CD4-positive, alpha-beta memory T cell (primary cell): Measurements from ENCODE around the gene SIK3. TPM values are rescaled to one million over a fixed set of nuclear protein-coding genes. Genes with fewer than 3 reads are reported as not detected.

ENCODE experiments used
- CTCF ChIA-PET: fragments of 350-600 bp; sonication (Branson Sonifier 250); formaldehyde crosslinking; loops from one replicate; lab custom pipeline; 2021; ENCODE audit warnings: inconsistent platforms; ENCODE audit not compliant: partially characterized antibody; lab: Charles Lee
- POLR2A ChIA-PET: fragments of 350-600 bp; sonication (Branson Sonifier 250); formaldehyde crosslinking; loops from one replicate; lab custom pipeline; 2021; ENCODE audit not compliant: partially characterized antibody; lab: Charles Lee
- DNase-seq, 5 donors: peaks; one replicate each; pipeline versions ENCODE4 v3.0.0 to v3.0.0-alpha.2; 2020 to 2022; ENCODE audit warnings: mixed read lengths in 1 of 5
- H3K27ac ChIP-seq: one replicate; pipeline ENCODE4 v1.7.0; 2013; ENCODE audit warnings: low read depth, low read length
- H3K27me3 ChIP-seq: 2 replicates; pipeline ENCODE4 v1.7.0; 2013; ENCODE audit warnings: mild to moderate bottlenecking, low read length, moderate library complexity; ENCODE audit not compliant: insufficient read depth
- H3K36me3 ChIP-seq: 2 replicates; pipeline ENCODE4 v1.7.0; 2013; ENCODE audit warnings: mild to moderate bottlenecking, low read length, moderate library complexity; ENCODE audit not compliant: insufficient read depth
- H3K4me1 ChIP-seq: 2 replicates; pipeline ENCODE4 v1.7.0; 2013; ENCODE audit warnings: mild to moderate bottlenecking, low read length, moderate library complexity; ENCODE audit not compliant: insufficient read depth
- H3K4me3 ChIP-seq, 2 donors: one replicate each; pipeline ENCODE4 v1.7.0; 2013; ENCODE audit warnings: low read length in 2 of 2, mild to moderate bottlenecking in 1 of 2
- H3K9me3 ChIP-seq, 2 donors: one replicate each; pipeline ENCODE4 v1.7.0; 2013; ENCODE audit warnings: low read length in 2 of 2, control low read depth in 1 of 2; ENCODE audit not compliant: control insufficient read depth in 1 of 2
- H3K27ac Mint-ChIP-seq, 7 donors: one replicate each; pipeline ENCODE4 v1.8.0; 2020 to 2021; ENCODE audit warnings: mixed read lengths in 7 of 7, mild to moderate bottlenecking in 6 of 7, inconsistent platforms in 3 of 7, moderate library complexity in 3 of 7
- H3K27me3 Mint-ChIP-seq, 2 donors: one replicate each; pipeline ENCODE4 v1.8.0; 2020 to 2021; ENCODE audit warnings: mixed read lengths in 2 of 2
- H3K36me3 Mint-ChIP-seq, 2 donors: one replicate each; pipeline ENCODE4 v1.8.0; 2020 to 2021; ENCODE audit warnings: mixed read lengths in 2 of 2, inconsistent platforms in 1 of 2, mild to moderate bottlenecking in 1 of 2
- H3K4me1 Mint-ChIP-seq, 4 donors: one replicate each; pipeline ENCODE4 v1.8.0; 2020 to 2021; ENCODE audit warnings: mixed read lengths in 4 of 4, mild to moderate bottlenecking in 1 of 4
- H3K4me3 Mint-ChIP-seq, 8 donors: one replicate each; pipeline ENCODE4 v1.8.0; 2020 to 2021; ENCODE audit warnings: mixed read lengths in 8 of 8, mild to moderate bottlenecking in 7 of 8, moderate library complexity in 6 of 8, inconsistent platforms in 3 of 8
- H3K9me3 Mint-ChIP-seq, 8 donors: one replicate each; pipeline ENCODE4 v1.8.0; 2020 to 2021; ENCODE audit warnings: mixed read lengths in 8 of 8, mild to moderate bottlenecking in 5 of 8, inconsistent platforms in 3 of 8, moderate library complexity in 1 of 8
- intact Hi-C: fragments of 100-400 bp; cut with micrococcal nuclease; formaldehyde crosslinking; loops from one replicate; pipeline ENCODE4 v1.15.1; 2023
- polyA plus RNA-seq, 2 donors: library from polyadenylated mRNA; unstranded; fragments of 300-500 nt; fragmentation: Illumina TruSeq; gene quantifications; one replicate each; pipeline ENCODE4 v1.2.3, GENCODE V29; 2021
- total RNA-seq, 2 experiments: library from RNA; stranded (reverse); gene quantifications; one replicate each; pipeline ENCODE4 v1.2.3, GENCODE V29; 2021

The SIK3 gene
- total and polyA plus RNA-seq, 4 experiments from 2014 or later: 9.7 to 97.5 (median 62.5) TPM

DNA sequence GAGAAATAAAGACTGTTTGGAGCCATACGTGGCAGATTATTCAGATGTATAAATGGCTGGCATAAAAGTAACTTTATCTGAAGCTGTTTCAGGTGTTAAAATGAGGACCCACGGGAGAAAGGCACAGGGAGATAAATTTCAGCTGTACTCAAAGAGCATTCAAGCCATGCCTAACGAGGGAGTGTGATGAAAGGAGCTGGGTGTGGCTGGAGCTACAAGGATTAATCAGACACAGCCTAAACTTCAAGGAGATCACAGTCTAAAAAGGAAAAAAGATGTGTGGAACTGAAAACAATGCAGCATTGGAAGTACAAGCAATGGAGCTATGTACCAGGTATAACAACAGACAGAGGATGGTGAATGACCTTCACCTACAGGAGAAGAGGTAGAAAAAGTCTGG, 140.0 kb downstream of the SIK3 start:
- peaks cover 46 to 88% (median 67%) of the 10 kb centered on the region in 4 donors for H3K4me1 Mint-ChIP-seq
- peaks cover 22 to 29% of the 10 kb centered on the region in 2 donors for H3K36me3 Mint-ChIP-seq
- Histone ChIP-seq H3K27me3 (no peaks in the 10 kb centered on the region), H3K36me3 (peaks cover 3% of the 10 kb centered on the region), H3K4me1 (peaks cover 66% of the 10 kb centered on the region), H3K4me3 (no peak overlapping the region), H3K27ac (no peak overlapping the region), H3K9me3 (no peaks in the 10 kb centered on the region)
- DNase-seq: no peak
- no peaks in the 10 kb centered on the region for H3K9me3 Mint-ChIP-seq
- ChIA-PET CTCF (interaction anchor here (1.1 to 2.5 kb wide), 7 partner anchors 14 to 148 kb away, joined by 3 to 10 read pairs (median 5); no protein-coding TSS in a partner anchor), POLR2A (interaction anchor here (0.9 to 1.6 kb wide), 4 partner anchors 29 to 140 kb away, joined by 3 to 5 read pairs (median 4); partner anchors contain the start of gene SIK3)
- intact Hi-C loops: no loop called here
- H3K27me3 Mint-ChIP-seq: no peaks in the 10 kb centered on the region
- peak overlapping the region; percentile 7 to 80 (median 66) for H3K27ac Mint-ChIP-seq
- H3K4me3 Mint-ChIP-seq: peak overlapping the region in 2 of 8 donors; percentile 3 to 27

DNA sequence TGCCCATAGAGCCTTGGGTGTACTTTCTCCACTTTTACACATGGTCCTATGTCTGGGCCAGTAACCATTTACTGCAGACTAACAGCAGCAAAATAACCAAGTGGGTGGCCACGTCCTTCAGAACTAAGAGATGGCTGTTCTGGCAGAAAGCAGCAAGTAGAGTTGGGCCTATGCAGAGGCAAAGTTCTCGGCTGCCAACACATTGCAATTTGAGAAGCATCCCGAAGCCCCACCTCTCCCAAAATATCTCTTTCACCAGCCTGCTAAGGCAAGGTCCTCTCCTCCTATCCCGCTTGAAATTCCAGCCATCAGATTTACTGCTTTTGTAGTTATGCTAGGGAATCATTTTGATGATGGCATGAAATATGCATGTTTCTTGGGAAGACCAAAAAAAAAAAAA, 142.3 kb downstream of the SIK3 start:
- Histone ChIP-seq H3K4me3 (no peak overlapping the region), H3K9me3 (no peaks in the 10 kb centered on the region), H3K27ac (peak overlapping the region; percentile 47), H3K4me1 (peaks cover 66% of the 10 kb centered on the region), H3K27me3 (no peaks in the 10 kb centered on the region), H3K36me3 (peaks cover 3% of the 10 kb centered on the region)
- Mint-ChIP-seq H3K4me3 (peak overlapping the region in 7 of 8 donors; percentile 21 to 75 (median 55)), H3K27me3 (no peaks in the 10 kb centered on the region), H3K9me3 (no peaks in the 10 kb centered on the region), H3K36me3 (peaks cover 24 to 40% of the 10 kb centered on the region in 2 donors), H3K27ac (peak overlapping the region; percentile 83 to 92 (median 88)), H3K4me1 (peaks cover 44 to 82% (median 65%) of the 10 kb centered on the region in 4 donors)
- CTCF ChIA-PET: interaction anchor here (0.9 to 1.7 kb wide), 6 partner anchors 8 to 144 kb away, joined by 3 to 9 read pairs (median 4); no protein-coding TSS in a partner anchor
- POLR2A ChIA-PET: interaction anchor here (0.6 to 1.3 kb wide), 5 partner anchors 14 to 142 kb away, joined by 4 to 21 read pairs (median 5); partner anchors contain the start of gene SIK3
- intact Hi-C loops: loop anchor here (2.0 kb wide), 1 partner anchor 25 kb away; no protein-coding TSS in a partner anchor
- DNase-seq: no peak

DNA sequence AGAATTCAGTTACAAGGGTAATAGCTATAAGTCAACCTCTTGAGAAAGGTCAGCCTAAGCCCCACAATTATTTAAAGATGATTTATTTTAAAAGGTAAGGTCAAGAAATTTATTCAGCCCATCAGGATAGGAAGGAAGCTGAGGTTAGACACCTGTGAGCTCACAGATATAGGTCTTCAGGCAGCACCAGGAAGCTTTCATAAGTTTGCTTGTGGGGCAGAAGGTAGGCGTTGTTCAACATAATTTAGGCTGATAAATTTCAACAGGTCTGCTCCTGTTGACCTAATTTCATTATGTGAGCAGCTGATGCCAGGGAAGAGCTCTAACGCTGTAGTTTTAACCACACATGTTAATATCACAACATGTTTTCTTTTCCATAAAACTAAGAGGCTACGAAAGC, 142.7 kb downstream of the SIK3 start:
- H3K4me1 ChIP-seq: peaks cover 66% of the 10 kb centered on the region
- H3K27me3 ChIP-seq: no peaks in the 10 kb centered on the region
- H3K36me3 ChIP-seq: peaks cover 4% of the 10 kb centered on the region
- Mint-ChIP-seq H3K27me3 (no peaks in the 10 kb centered on the region), H3K27ac (peak overlapping the region; percentile 83 to 92 (median 88)), H3K4me3 (peak overlapping the region in 7 of 8 donors; percentile 35 to 75 (median 55)), H3K4me1 (peaks cover 40 to 78% (median 61%) of the 10 kb centered on the region in 4 donors), H3K9me3 (no peaks in the 10 kb centered on the region), H3K36me3 (peaks cover 28 to 44% of the 10 kb centered on the region in 2 donors)
- H3K9me3 ChIP-seq: no peaks in the 10 kb centered on the region
- H3K27ac ChIP-seq: peak overlapping the region; percentile 47
- CTCF ChIA-PET: interaction anchor here (0.9 to 1.7 kb wide), 6 partner anchors 9 to 145 kb away, joined by 3 to 9 read pairs (median 4); no protein-coding TSS in a partner anchor
- intact Hi-C loops: loop anchor here (2.0 kb wide), 1 partner anchor 25 kb away; no protein-coding TSS in a partner anchor
- POLR2A ChIA-PET: interaction anchor here (0.6 to 1.3 kb wide), 5 partner anchors 14 to 142 kb away, joined by 4 to 21 read pairs (median 5); partner anchors contain the start of gene SIK3
- peak in 4 of 5 donors; percentile 24 to 35 (median 30) for DNase-seq
- H3K4me3 ChIP-seq: no peak overlapping the region

DNA sequence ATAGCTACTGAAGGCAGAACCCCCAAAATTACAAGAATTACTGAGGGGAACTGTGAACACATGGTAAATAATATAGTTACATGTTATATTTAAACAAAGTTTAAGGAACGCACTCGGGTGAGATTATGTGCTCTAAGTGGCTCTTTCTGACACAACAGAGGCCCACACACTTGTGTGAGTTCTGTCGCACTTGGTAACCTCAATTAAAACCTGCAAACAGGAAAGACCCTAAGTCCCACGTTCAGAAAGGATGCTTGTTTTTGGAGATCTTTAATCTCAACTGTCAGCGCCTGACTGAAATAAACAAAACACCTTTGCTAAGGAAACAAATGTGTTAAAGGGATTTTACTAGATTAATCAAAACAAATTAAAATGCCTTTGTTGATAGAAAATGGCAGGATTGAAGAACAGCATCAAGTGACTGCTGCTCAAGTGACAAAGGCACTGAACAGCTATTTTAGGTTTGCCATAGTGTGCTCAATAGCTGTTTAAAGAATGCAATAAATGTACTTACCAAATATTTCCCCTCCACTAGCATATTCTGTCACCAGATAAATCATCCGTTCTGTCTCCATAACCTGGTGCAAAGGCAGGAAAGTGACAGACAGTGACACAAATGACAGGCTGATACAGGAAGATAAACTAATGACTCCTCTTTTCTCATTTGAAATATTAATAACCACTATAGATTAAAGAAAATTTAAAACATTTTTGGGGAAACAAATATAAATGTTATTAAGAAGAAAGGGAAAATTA, 144.5 kb downstream of the SIK3 start:
- Histone ChIP-seq H3K27ac (no peak overlapping the region), H3K36me3 (peaks cover 14% of the 10 kb centered on the region), H3K27me3 (no peaks in the 10 kb centered on the region), H3K4me1 (peaks cover 56% of the 10 kb centered on the region), H3K9me3 (no peaks in the 10 kb centered on the region), H3K4me3 (no peak overlapping the region)
- intact Hi-C loops: loop anchor here (2.0 kb wide), 1 partner anchor 23 kb away; no protein-coding TSS in a partner anchor
- H3K4me1 Mint-ChIP-seq: peaks cover 35 to 74% (median 56%) of the 10 kb centered on the region in 4 donors
- no peaks in the 10 kb centered on the region for H3K27me3 Mint-ChIP-seq
- ChIA-PET CTCF (interaction anchor here (1.0 kb wide), 1 partner anchor 28 kb away, joined by 3 read pairs; no protein-coding TSS in a partner anchor), POLR2A (no interaction called here)
- DNase-seq: peak; percentile 14 to 45 (median 36)
- H3K9me3 Mint-ChIP-seq: no peaks in the 10 kb centered on the region
- peaks cover 41 to 58% of the 10 kb centered on the region in 2 donors for H3K36me3 Mint-ChIP-seq
- peak overlapping the region in 5 of 7 donors; percentile 43 to 75 (median 68) for H3K27ac Mint-ChIP-seq
- peak overlapping the region in 5 of 8 donors; percentile 18 to 64 (median 43) for H3K4me3 Mint-ChIP-seq

DNA sequence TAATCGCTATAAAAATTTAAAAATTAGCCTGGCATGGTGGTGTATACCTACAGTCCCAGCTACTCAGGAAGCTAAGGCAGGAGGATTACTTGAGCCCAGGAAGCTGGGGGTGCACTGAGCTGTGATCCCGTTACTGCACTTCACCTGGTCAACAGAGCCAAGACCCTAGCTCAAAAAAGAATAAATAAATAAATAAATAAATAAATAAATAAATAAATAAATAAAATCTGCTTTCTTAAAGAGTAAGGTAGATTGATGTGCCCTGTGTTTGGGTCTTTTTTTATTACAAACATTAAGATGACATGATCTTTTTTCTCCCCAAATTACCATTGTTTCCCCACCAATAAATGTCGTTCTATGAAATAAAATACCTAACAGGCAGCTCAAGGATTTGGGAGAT, 146.5 kb downstream of the SIK3 start:
- Histone ChIP-seq H3K27me3 (no peaks in the 10 kb centered on the region), H3K36me3 (peaks cover 14% of the 10 kb centered on the region), H3K4me1 (peaks cover 38% of the 10 kb centered on the region), H3K4me3 (no peak overlapping the region), H3K9me3 (no peaks in the 10 kb centered on the region), H3K27ac (no peak overlapping the region)
- POLR2A ChIA-PET: interaction anchor here (0.6 to 1.2 kb wide), 3 partner anchors 15 to 22 kb away, joined by 3 read pairs; no protein-coding TSS in a partner anchor
- CTCF ChIA-PET: interaction anchor here (0.8 to 1.7 kb wide), 4 partner anchors 11 to 154 kb away, joined by 3 read pairs; no protein-coding TSS in a partner anchor
- no peak for DNase-seq
- H3K4me3 Mint-ChIP-seq: no peak overlapping the region
- peak overlapping the region in 1 of 7 donors; percentile 41 for H3K27ac Mint-ChIP-seq
- no peaks in the 10 kb centered on the region for H3K9me3 Mint-ChIP-seq
- H3K27me3 Mint-ChIP-seq: no peaks in the 10 kb centered on the region
- intact Hi-C loops: no loop called here
- peaks cover 29 to 60% (median 45%) of the 10 kb centered on the region in 4 donors for H3K4me1 Mint-ChIP-seq
- peaks cover 37 to 58% of the 10 kb centered on the region in 2 donors for H3K36me3 Mint-ChIP-seq

DNA sequence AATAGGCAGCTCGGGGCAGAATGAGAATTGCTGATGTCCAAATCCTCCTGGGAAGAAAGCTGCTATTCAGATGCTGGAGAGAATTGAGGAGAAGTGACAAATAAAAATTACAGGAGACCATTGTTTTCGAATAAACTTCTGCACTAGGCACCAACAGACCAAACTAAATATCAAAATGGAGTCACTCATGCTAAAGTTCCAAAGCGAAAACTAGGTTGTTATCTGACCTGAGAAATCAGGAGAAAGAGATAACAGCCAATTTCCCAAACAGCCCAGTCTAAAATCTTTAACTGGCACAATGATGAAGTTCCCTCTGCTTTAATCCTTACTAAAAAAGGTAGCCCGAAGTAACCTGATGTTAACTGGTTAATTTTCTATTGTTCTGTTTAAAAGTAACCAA, 148.0 kb downstream of the SIK3 start:
- Mint-ChIP-seq H3K36me3 (peaks cover 43 to 58% of the 10 kb centered on the region in 2 donors), H3K27ac (peak overlapping the region in 2 of 7 donors; percentile 1 to 42), H3K4me3 (no peak overlapping the region), H3K4me1 (peaks cover 29 to 59% (median 43%) of the 10 kb centered on the region in 4 donors), H3K9me3 (no peaks in the 10 kb centered on the region), H3K27me3 (no peaks in the 10 kb centered on the region)
- no peaks in the 10 kb centered on the region for H3K27me3 ChIP-seq
- no peak overlapping the region for H3K27ac ChIP-seq
- H3K4me1 ChIP-seq: peaks cover 23% of the 10 kb centered on the region
- ChIA-PET POLR2A (no interaction called here), CTCF (interaction anchor here (1.2 to 1.3 kb wide), 2 partner anchors 20 to 21 kb away, joined by 3 read pairs; no protein-coding TSS in a partner anchor)
- H3K36me3 ChIP-seq: peaks cover 14% of the 10 kb centered on the region
- DNase-seq: no peak
- intact Hi-C loops: no loop called here
- no peak overlapping the region for H3K4me3 ChIP-seq
- H3K9me3 ChIP-seq: no peaks in the 10 kb centered on the region
